Ureter (tissue), 1 donor: Measurements from ENCODE around the gene TIMELESS. TPM values are rescaled to one million over a fixed set of nuclear protein-coding genes. Genes with fewer than 3 reads are reported as not detected.

Source experiments
- total RNA-seq: library from RNA; stranded (reverse); gene quantifications from one replicate; pipeline ENCODE4 v1.2.4, GENCODE V29; 2023
- donor health status: DM: yes; HTN: yes; CAD: no.

The TIMELESS gene
- total RNA-seq, 1 donor from 2014 or later: 11.0 TPM

Other genes with a start within 250 kb of the TIMELESS start
- gene RNF41, start 227.5 kb downstream of the TIMELESS start, total RNA-seq: 48.8 TPM
- gene NABP2, start 225.1 kb downstream of the TIMELESS start, total RNA-seq: 27.9 TPM
- 0.57 TPM for gene SLC39A5, start 219.4 kb downstream of the TIMELESS start, total RNA-seq
- gene ANKRD52, start 191.0 kb downstream of the TIMELESS start, total RNA-seq: 43.9 TPM
- gene COQ10A, start 182.5 kb downstream of the TIMELESS start, total RNA-seq: 7.6 TPM
- gene CS, start 149.1 kb downstream of the TIMELESS start, total RNA-seq: 196 TPM
- gene CNPY2, start 133.4 kb downstream of the TIMELESS start, total RNA-seq: 122 TPM
- gene PAN2, start 115.4 kb downstream of the TIMELESS start, total RNA-seq: 103 TPM
- gene IL23A, start 110.5 kb downstream of the TIMELESS start, total RNA-seq: 0.49 TPM
- 158 TPM for gene STAT2, start 89.3 kb downstream of the TIMELESS start, total RNA-seq
- gene APOF, start 86.6 kb downstream of the TIMELESS start, total RNA-seq: not detected
- gene MIP, start 5.2 kb upstream of the TIMELESS start, total RNA-seq: not detected
- 6.8 TPM for gene SPRYD4, start 19.2 kb upstream of the TIMELESS start, total RNA-seq
- gene GLS2, start 38.7 kb upstream of the TIMELESS start, total RNA-seq: 4.5 TPM
- gene RBMS2, start 72.4 kb upstream of the TIMELESS start, total RNA-seq: 49.4 TPM
- gene BAZ2A, start 180.9 kb upstream of the TIMELESS start, total RNA-seq: 141 TPM
- gene ATP5F1B, start 196.6 kb upstream of the TIMELESS start, total RNA-seq: 601 TPM
- gene PTGES3, start 238.9 kb upstream of the TIMELESS start, total RNA-seq: 212 TPM